GM19351 (cell line): Measurements from ENCODE around the gene MATN3.

ENCODE experiments used
- ATAC-seq: cut with Tn5 transposase; IDR thresholded peaks from one replicate; pipeline ENCODE4 v1.9.1; 2021; ENCODE audit warnings: mild to moderate bottlenecking, moderate library complexity; ENCODE audit not compliant: unreplicated experiment

Gene MATN3

DNA sequence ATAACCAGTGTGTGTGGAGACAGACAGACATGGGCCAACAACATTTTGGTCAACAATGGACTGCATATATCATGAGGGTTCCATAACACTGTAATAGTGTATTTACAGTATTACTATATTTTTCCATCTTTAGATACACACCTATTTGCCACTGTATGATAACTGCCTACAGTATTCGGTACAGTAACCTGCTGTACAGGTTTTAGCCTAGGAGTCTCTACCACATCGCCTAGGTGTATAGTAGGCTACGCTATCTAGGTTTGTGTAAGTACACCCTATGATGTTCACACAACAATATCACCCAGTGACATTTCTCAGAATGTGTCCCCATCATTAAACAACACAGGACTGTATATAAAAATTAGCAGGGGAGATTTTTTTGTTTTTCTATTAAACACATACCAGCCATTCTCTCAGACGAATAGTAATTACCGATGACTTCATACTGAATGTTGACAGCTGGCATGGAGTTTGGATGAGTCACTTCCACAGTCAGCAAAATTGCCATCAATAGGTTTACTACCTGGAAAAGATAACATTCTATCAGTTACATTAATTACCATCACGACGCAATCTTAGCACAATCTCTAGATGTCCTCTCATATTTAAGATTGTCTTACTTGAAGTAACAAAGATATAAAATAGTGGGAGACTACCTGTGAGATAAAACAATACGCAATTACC, 28.2 kb upstream of the MATN3 start:
- ATAC-seq: no peak

- no peak for ATAC-seq
Measured at GRCh38 chr2:20037660-20038059, 25.2 kb upstream of the MATN3 start.

DNA sequence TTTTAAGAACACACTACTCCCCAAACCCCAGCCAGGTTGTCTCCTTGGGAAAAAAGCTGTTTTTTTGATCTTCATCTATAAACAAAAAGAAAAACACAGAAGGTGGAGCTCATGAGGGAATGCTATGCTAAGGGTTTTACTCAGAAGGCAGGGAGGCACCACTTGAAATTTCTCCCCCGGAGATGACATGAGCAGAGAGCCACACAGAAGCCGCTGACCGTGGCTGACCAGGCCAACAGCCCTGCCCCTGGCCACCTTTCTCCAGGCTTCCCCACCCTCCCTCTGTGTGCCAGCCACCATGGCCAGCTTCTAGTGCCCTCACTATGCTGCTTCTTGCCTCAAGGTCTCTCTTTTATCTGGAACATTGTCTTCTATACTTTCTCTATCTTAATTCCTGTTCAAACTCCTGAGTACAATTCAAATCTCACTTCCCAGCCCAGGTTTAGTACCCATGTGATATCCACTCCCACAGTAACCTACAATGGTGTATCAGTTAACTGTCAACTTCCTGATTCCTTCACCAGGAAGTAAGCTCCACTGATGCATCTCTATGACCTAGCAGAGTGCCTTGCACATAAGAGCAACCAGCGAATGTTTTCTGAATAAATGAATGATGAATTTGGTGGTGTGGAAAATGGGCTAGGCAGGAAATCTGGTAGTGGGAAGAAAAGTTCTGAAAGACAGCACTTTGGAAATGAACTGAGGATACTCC, 23.6 kb upstream of the MATN3 start:
- ATAC-seq: peak; percentile 67

DNA sequence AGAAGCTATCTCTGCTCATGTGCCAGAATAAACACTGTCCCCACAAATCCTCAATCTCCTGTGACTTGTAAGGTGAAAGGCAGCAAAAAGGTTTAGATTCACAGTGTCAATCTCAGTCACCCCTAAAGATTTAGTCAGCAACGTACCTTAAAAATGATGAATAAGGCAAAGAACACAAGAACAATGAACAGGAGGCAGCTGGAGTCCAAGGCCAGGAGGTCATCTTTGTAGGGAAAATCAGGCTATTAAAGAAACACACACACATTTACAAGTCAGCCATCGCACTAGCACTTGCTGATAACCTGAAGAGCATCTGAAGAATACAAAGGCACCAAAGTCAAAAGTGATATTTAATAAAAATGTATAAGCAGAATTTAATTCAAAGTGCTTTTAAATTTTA, 22.4 kb upstream of the MATN3 start:
- ATAC-seq: no peak

DNA sequence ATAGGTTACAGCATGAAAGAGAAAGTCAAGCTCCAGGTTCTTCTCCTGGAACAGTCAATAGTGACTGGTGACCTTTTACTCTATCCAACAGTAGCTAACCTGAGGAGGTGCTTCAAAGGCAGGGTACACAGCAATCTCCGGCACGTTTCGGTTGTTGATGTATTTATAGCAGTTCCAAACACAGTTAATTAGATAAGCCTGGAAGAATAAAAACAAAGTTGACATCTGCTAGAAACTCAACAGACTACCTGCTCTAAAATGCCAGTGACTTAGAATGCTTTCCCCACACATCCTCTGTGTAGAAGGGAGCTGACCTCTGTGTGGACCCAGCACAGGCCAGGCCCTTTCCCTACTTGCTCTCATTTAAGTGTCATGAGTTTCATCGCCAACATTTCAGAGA, 21.8 kb upstream of the MATN3 start:
- no peak for ATAC-seq

GRCh38 chr2:20033322-20033721, 20.9 kb upstream of the MATN3 start:
- ATAC-seq: no peak

DNA sequence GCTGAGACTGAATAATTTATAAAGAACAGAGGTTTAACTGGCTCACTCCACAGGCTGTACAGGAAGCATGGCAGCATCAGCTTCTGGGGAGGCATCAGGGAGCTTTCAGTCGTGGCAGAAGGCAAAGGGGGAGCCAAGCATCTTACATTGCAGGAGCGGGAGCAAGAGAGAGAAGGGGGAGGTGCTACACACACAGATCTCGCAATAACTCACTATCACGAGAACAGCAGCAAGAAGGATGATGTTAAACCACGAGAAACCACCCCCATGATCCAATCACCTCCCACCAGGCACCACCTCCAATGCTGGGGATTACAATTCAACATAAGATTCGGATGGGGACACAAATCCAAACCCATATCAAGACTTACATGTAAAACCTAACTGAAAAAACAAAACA, 17.8 kb upstream of the MATN3 start:
- ATAC-seq: no peak

DNA sequence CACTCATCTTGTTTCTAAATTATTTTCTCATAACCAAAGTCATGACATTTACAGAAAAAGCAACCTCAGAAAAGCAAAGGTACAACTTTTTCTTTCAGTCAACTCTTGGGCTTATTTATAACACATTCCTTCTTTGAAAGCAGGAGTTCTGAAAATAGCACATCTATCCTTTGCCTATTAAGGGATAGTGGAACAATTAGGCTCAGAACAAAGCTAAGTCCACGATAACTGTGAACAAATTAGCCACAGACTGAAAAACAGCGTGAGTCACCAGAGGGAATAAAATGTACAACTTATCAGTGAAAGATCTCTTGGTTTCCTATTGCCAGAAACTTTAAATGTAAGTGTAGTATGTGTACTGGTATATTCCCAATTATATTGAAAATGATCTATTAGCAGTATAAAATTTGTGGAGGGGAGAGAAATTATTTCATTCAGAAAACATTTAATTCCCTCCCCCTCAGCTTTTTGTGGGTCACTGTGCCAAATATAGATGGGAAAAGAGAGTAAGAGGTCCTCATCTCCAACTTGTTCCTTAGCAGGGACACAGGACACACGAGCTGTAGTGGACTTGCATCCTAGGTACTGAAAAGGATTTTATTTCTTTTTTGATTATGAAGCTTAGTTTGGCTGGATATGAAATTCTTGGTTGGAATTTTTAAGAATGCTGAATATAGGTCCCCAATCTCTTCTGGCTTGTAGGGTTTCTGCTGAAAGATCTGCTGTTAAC, 15.4 kb upstream of the MATN3 start:
- ATAC-seq: no peak

DNA sequence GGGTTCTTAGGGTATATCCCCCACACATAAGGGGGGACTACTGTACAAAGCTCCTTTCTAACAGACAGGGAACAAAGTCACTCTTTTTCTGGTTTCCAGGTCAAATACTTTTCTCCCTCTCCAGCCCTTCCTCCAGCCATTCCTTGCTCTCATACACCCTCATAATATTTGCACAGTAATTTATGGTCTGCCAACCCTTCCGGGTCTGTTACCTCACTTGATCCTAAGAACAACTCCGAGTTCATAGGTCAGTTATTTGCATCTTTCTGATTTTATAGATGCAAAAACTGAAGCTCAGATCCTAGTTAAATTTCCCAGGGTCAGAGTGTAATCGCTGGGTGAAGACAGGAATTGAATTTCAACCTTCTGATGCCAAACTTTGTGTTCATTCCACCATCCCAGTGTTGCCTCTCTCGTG, 14.8 kb upstream of the MATN3 start:
- ATAC-seq: no peak

DNA sequence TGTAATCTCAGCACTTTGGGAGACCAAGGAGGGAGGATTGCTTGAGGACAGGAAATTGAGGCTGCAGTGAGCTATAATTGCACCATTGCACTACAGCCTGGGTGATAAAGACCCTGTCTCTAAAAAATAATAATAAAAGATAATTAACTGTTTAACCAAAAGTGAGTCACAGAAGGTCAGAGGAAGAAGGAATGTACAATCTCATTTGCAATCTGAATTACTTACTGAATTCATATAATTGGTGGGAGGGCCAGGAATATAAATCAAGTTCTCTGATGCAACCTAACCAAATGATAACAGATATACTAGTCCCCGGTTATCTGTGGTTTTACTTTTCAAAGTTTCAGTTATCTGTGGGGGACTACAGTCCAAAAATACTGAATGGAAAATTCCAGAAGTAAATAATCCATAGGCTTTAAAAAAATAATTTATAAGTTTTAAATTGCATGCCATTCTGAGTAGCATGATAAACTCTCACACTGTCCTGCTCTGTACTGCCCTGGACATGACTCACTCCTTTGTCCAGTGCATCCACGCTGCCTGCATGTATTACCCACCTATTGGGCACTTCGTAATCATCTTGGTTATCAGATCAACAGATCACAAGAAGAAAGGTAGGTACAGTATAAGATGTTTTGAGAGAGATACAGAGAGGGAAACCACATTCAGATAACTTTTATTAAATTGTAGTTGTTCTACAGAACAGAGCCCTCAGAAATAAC, 12.8 kb upstream of the MATN3 start:
- no peak for ATAC-seq

DNA sequence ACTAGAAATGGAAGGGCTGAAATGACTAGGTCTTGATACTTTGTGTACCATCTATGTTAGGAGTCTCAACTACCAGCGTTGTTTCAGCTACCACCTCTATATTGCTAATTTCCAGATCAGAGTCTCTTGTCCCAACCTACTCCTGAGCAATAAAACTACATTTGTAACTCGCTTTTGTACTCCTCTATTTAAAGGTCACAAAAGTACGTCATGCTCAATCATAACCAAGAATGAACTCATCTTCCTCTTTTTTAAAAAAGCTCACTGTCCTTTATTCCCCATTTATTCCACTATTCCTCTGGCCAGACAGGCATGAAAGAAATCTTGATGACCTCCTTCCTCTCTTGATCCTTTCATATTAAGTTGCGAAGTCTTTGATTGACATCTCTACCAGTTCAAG, 11.2 kb upstream of the MATN3 start:
- ATAC-seq: no peak

DNA sequence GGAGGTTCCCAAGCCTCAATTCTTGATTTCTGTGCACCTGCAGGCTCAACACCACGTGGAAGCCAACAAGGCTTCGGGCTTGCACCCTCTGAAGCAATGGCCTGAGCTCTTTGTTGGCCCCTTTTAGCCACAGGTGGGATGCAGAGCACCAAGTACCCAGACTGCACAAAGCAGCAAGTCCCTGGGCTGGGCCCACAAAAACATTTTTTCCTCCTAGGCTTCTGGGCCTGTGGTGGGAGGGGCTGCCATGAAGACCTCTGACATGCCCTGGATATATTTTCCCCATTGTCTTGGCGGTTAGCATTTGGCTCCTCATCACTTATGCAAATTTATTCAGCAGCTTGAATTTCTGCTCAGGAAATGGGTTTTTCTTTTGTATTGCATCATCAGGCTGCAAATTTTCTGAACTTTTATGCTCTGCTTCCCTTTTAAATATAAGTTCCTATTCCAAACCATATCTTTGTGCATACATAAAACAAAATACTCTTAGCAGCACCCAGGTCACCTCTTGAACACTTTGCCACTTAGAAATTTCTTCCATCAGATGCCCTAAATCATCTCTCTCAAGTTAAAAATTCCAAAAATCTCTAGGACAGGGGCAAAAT, 9.0 kb upstream of the MATN3 start:
- no peak for ATAC-seq

GRCh38 chr2:20019747-20020146, 7.3 kb upstream of the MATN3 start:
- no peak for ATAC-seq

- ATAC-seq: no peak
Measured at GRCh38 chr2:20018601-20019152, 6.2 kb upstream of the MATN3 start.

GRCh38 chr2:20016346-20016745, 3.9 kb upstream of the MATN3 start:
- no peak for ATAC-seq

- ATAC-seq: peak; percentile 54
Measured at GRCh38 chr2:20015482-20016083, 3.1 kb upstream of the MATN3 start.

- no peak for ATAC-seq
Measured at GRCh38 chr2:20013126-20013849, 820 bp upstream of the MATN3 start.

- ATAC-seq: no peak
Measured at GRCh38 chr2:20012032-20012281, 511 bp downstream of the MATN3 start.

- ATAC-seq: no peak
Measured at GRCh38 chr2:20011276-20012031, 1.0 kb downstream of the MATN3 start.
